Adrenal gland (tissue), 12 donors: ENCODE measurements around the gene TLL1. TPM values are rescaled to one million over a fixed set of nuclear protein-coding genes. Genes with fewer than 3 reads are reported as not detected.

Experiments
- DNase-seq, 7 donors: peaks; one replicate each; pipeline ENCODE4 v3.0.0-alpha.2; 2019 to 2020
- H3K27ac ChIP-seq, 5 donors: fragments of 200-600 bp; sonication (generic) in 4 of 5; 1 replicate in 3 of 5; 2 replicates in 2 of 5; pipeline versions ENCODE4 v1.5.1 to v1.8.0; 2016 to 2020; ENCODE audit warnings: mild to moderate bottlenecking in 1 of 5
- H3K27me3 ChIP-seq: fragments of 200-600 bp; 2 replicates; pipeline ENCODE4 v1.8.0; 2021
- H3K36me3 ChIP-seq, 2 donors: fragments of 200-600 bp; replicated peaks in 1 of 2; 1 replicate in 1 of 2; 2 replicates in 1 of 2; pipeline versions ENCODE4 v1.5.1 to v1.8.0; 2018 to 2022
- H3K4me1 ChIP-seq, 2 donors: fragments of 200-600 bp; replicated peaks in 1 of 2; 1 replicate in 1 of 2; 2 replicates in 1 of 2; pipeline versions ENCODE4 v1.5.1 to v1.8.0; 2018 to 2021
- H3K4me3 ChIP-seq, 4 donors: fragments of 200-600 bp; sonication (generic) in 3 of 4; one replicate each; pipeline ENCODE4 v1.5.1; 2016 to 2018
- H3K9me3 ChIP-seq, 3 donors: fragments of 200-600 bp; sonication (generic) in 1 of 3; replicated peaks in 1 of 3; 1 replicate in 2 of 3; 2 replicates in 1 of 3; pipeline versions ENCODE4 v1.5.1 to v1.8.0; 2016 to 2021
- POLR2A ChIP-seq, 2 donors: fragments of 450-650 bp; IDR thresholded peaks; one replicate each; pipeline ENCODE4 v1.6.1; 2017; ENCODE audit warnings: antibody characterized with exemption in 2 of 2, mild to moderate bottlenecking in 2 of 2, moderate library complexity in 1 of 2
- whole genome bisulfite sequencing, 4 donors: extraction: QIAGEN DNeasy Blood & Tissue Kit in 2 of 4; methylation state at CpG; one replicate each; pipeline versions ENCODE4 v1.1.5 to v1.1.7; 2013 to 2017; 5-methylcytosine and 5-hydroxymethylcytosine counted together
- intact Hi-C, 2 donors: fragments of 100-400 bp; cut with DNase I; formaldehyde crosslinking; loops; one replicate each; pipeline versions ENCODE4 v1.14.1 to v1.15.0; 2022 to 2023
- polyA plus RNA-seq, 3 donors: library from polyadenylated mRNA; stranded (reverse); fragments of 200-250 nt in 2 of 3; fragments of 350-450 nt in 1 of 3; fragmentation: Illumina TruSeq in 1 of 3; extraction: RNeasy Lipid Tissue Mini Kit (QIAGEN cat#74804) in 1 of 3; gene quantifications; one replicate each; pipeline ENCODE4 v1.2.3, GENCODE V29; 2013 to 2014
- small RNA-seq, 2 donors: library from RNA; depleted of rRNA; stranded (forward); fragments of <200 nt; gene quantifications; one replicate each; pipeline ENCODE3, GENCODE V24; 2016
- total RNA-seq, 9 donors: library from RNA; depleted of rRNA in 4 of 9; stranded (reverse); fragments of >200 nt in 4 of 9; fragments of 120-200 nt in 1 of 9; fragmentation: NEBNext Ultra II Directional in 1 of 9; extraction: Animal tissue kit (Norgen Biotek cat#: 25700) in 1 of 9; gene quantifications; one replicate each; pipeline versions ENCODE4 v1.1.0 to v1.2.4, GENCODE V29; 2013 to 2023
- TF ChIP-seq, protein P1 (sequence below), 6 experiments: fragments of 450-650 bp in 4 of 6; fragments of 200-600 bp in 2 of 6; sonication (generic) in 1 of 6; IDR thresholded peaks; 1 replicate in 5 of 6; 2 replicates in 1 of 6; pipeline versions ENCODE4 v1.5.1 to v1.8.0; 2016 to 2021; ENCODE audit warnings: antibody characterized with exemption in 6 of 6, mild to moderate bottlenecking in 2 of 6, moderate library complexity in 1 of 6
- donor health status: healthy with polysubstance abuse.
- donor health status: Bipolar disorder and iron deficiency.
- donor health status: DM: yes; HTN: yes; CAD: no.
- donor health status: DM: no; HTN: no; CAD: no.
- donor health status: DM: no; HTN: no; CAD: no.
- donor health status: DM: yes; HTN: yes; CAD: no.

TLL1 gene
- total and polyA plus RNA-seq, 12 donors, result 1.00 to 12.7 (median 2.1) TPM

DNA sequence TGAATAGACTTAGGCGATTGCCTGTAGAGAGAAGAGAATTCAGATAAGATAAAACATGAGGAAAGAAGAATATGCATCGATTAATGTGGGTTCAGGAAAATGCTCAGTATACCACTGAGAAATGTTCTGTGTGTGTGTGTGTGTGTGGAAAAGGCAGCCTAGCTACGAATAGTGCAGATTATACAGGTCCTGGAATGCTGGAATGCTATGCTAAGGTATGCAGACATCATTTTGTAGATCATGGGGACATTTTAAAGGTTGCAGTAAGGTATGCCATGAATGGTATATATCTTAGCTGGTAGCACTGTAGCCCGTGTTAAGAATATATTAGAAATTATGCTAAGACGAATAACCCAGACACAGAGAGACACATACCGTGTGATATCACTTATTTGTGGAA is 267.9 kb downstream of the TLL1 start:
- intact Hi-C loops, result no loop called here
- Histone ChIP-seq H3K4me1 (no peaks in the 10 kb centered on the region), H3K36me3 (no peaks in the 10 kb centered on the region), H3K9me3 (no peaks in the 10 kb centered on the region), H3K27me3 (no peaks in the 10 kb centered on the region), H3K27ac (no peak overlapping the region), H3K4me3 (no peak overlapping the region)
- no peak for TF ChIP-seq POLR2A (IDR thresholded peaks at IDR 0.05)
- TF ChIP-seq, protein P1, sequence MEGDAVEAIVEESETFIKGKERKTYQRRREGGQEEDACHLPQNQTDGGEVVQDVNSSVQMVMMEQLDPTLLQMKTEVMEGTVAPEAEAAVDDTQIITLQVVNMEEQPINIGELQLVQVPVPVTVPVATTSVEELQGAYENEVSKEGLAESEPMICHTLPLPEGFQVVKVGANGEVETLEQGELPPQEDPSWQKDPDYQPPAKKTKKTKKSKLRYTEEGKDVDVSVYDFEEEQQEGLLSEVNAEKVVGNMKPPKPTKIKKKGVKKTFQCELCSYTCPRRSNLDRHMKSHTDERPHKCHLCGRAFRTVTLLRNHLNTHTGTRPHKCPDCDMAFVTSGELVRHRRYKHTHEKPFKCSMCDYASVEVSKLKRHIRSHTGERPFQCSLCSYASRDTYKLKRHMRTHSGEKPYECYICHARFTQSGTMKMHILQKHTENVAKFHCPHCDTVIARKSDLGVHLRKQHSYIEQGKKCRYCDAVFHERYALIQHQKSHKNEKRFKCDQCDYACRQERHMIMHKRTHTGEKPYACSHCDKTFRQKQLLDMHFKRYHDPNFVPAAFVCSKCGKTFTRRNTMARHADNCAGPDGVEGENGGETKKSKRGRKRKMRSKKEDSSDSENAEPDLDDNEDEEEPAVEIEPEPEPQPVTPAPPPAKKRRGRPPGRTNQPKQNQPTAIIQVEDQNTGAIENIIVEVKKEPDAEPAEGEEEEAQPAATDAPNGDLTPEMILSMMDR (IDR thresholded peaks at IDR 0.05), result no peak
- WGBS, 4 donors, result 69 to 74% (median 71%) methylated on average over 6 of the region's 6 CpGs
- DNase-seq, result no peak

DNA sequence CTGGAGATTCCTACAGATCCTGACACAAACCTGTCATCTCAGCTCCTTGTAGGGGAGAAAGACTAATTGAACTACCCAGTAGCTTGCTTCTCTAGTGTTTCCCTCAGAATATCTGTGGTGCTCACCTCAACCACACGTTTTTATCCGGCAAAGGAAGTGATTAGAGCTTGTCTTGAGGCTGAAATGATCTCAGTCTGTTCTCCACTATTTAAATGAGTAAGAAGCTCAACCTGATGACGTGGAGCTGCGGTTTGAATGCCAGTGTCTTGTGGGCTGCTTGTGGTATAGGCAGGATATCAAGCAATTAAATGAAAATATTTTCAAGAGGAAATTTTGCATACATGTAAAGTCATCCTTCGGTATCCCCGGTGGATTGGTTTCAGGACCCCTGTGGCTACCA is 270.2 kb downstream of the TLL1 start:
- WGBS, 4 donors, result 70 to 82% (median 76%) methylated on average over 6 of the region's 6 CpGs
- TF ChIP-seq, protein P1 (IDR thresholded peaks at IDR 0.05), result no peak
- TF ChIP-seq POLR2A (IDR thresholded peaks at IDR 0.05), result no peak
- Histone ChIP-seq H3K4me3 (no peak overlapping the region), H3K36me3 (no peaks in the 10 kb centered on the region), H3K4me1 (no peaks in the 10 kb centered on the region), H3K9me3 (no peaks in the 10 kb centered on the region), H3K27me3 (no peaks in the 10 kb centered on the region), H3K27ac (no peak overlapping the region)
- DNase-seq, result no peak
- intact Hi-C loops, result no loop called here

DNA sequence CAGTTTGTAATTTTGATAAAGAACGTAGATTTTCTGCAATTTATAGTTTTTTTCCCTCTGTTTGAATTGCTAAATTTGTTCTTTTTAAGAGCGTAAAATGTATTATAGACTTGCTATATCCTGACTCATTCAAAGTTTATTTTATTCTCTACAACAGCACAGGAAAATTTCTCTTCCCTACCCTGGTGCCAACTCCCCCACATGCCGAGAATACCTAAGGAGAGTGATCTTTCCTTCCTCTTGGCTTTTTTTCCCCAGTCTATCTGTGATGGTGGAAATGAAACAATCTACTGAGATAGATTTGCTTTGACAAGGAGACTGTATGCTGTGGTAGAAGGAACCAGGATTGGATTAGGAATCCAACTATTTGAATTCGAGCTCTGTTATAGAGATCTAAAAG is 271.6 kb downstream of the TLL1 start:
- intact Hi-C loops, result no loop called here
- TF ChIP-seq POLR2A (IDR thresholded peaks at IDR 0.05), result no peak
- TF ChIP-seq, protein P1 (IDR thresholded peaks at IDR 0.05), result no peak
- no peaks in the 10 kb centered on the region for H3K9me3 ChIP-seq
- H3K4me3 ChIP-seq, result no peak overlapping the region
- H3K27ac ChIP-seq, result no peak overlapping the region
- WGBS, 4 donors, result 53 to 74% (median 60%) methylated on average over 4 of the region's 4 CpGs
- DNase-seq, result no peak
- H3K36me3 ChIP-seq, result no peaks in the 10 kb centered on the region
- no peaks in the 10 kb centered on the region for H3K4me1 ChIP-seq
- H3K27me3 ChIP-seq, result no peaks in the 10 kb centered on the region

DNA sequence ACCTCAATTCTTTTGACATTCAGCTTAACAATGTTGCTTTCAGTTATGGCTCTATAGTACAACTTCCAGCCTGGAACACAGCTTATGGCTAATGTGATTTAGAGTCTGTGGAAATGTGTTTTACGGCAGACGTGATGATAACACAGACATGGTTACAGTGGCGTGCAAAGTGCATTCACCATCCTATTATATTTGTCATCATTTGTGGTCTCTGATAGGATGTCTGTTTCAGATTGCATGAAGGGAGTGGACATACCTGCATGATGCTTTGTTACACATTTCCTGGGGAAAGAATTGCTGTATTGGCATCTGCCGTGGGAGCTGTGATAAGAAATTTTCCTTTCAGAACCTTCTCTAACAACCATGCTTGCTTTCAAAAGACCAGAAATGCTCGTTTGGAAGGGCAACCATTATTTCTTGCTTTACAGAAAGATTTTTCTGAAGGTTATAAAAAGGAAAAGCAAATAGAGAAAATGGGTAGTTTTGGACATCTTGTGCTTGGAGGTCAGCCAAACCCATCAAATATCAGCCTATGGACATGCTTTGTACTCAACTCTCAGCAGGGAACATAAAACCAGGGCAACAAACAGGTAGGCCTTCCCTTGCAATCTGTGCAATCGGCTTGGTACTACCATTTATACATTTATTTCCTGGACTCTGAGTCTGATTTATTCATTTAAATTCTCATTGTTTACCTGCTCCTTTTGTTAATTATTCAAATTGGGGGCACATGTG is 273.9 kb downstream of the TLL1 start:
- H3K36me3 ChIP-seq, result no peaks in the 10 kb centered on the region
- H3K27me3 ChIP-seq, result no peaks in the 10 kb centered on the region
- no peak overlapping the region for H3K4me3 ChIP-seq
- 61 to 72% (median 68%) methylated on average over 6 of the region's 6 CpGs for WGBS, 4 donors
- TF ChIP-seq POLR2A (IDR thresholded peaks at IDR 0.05), result no peak
- TF ChIP-seq, protein P1 (IDR thresholded peaks at IDR 0.05), result no peak
- no peaks in the 10 kb centered on the region for H3K4me1 ChIP-seq
- intact Hi-C loops, result no loop called here
- no peak for DNase-seq
- no peaks in the 10 kb centered on the region for H3K9me3 ChIP-seq
- H3K27ac ChIP-seq, result no peak overlapping the region

Small RNA genes within 50 kb of the gene (small RNA-seq; reads per million reads assigned to genes)
- gene RNA5SP170, result 0 reads per million in 2 donors
